Calu3 (cell line): ENCODE measurements around the gene TSEN2. TPM values are rescaled to one million over a fixed set of nuclear protein-coding genes. Genes with fewer than 3 reads are reported as not detected.
"Not testable (repeated sequence)": the region's sequence is repeated elsewhere in the genome, so short reads cannot be mapped to it uniquely, and the experiment has no call there.

ENCODE experiments used
- BruUV-seq: library from RNA; stranded (reverse); fragments of 400-500 nt; replicated peaks from 2 replicates; lab custom pipeline; 2021; lab: Mats Ljungman, UMichigan
- CTCF ChIA-PET: fragments of 300-600 bp; sonication (Branson Sonifier 250); formaldehyde crosslinking; loops from one replicate; lab custom pipeline; 2022; ENCODE audit warnings: antibody characterized with exemption; lab: Charles Lee
- DNase-seq: peaks from one replicate; pipeline ENCODE4 v3.0.0; 2022
- H3K27ac Mint-ChIP-seq: one replicate; pipeline ENCODE4 v1.8.0; 2022; ENCODE audit warnings: mixed read lengths; ENCODE audit not compliant: unreplicated experiment
- H3K27me3 Mint-ChIP-seq: one replicate; pipeline ENCODE4 v1.8.0; 2022; ENCODE audit warnings: mixed read lengths; ENCODE audit not compliant: unreplicated experiment
- H3K36me3 Mint-ChIP-seq: one replicate; pipeline ENCODE4 v1.8.0; 2022; ENCODE audit warnings: mild to moderate bottlenecking, moderate library complexity, mixed read lengths; ENCODE audit not compliant: insufficient read depth, unreplicated experiment
- H3K4me1 Mint-ChIP-seq: one replicate; pipeline ENCODE4 v1.8.0; 2022; ENCODE audit warnings: mild to moderate bottlenecking, low read depth, mixed read lengths; ENCODE audit not compliant: unreplicated experiment
- H3K4me3 Mint-ChIP-seq: one replicate; pipeline ENCODE4 v1.8.0; 2022; ENCODE audit warnings: mild to moderate bottlenecking, low read depth, moderate library complexity, mixed read lengths; ENCODE audit not compliant: unreplicated experiment
- H3K9me3 Mint-ChIP-seq: one replicate; pipeline ENCODE4 v1.8.0; 2022; ENCODE audit warnings: low read depth, mixed read lengths; ENCODE audit not compliant: unreplicated experiment
- CTCF ChIP-seq: fragments of 200-600 bp; IDR thresholded peaks from one replicate; pipeline ENCODE4 v1.8.0; 2022; ENCODE audit warnings: antibody characterized with exemption; ENCODE audit not compliant: unreplicated experiment
- intact Hi-C: fragments of 100-400 bp; cut with micrococcal nuclease; formaldehyde crosslinking; loops from one replicate; pipeline ENCODE4 v1.10.0; 2022; ENCODE audit not compliant: unreplicated experiment
- total RNA-seq: library from RNA; stranded (reverse); gene quantifications from 2 replicates; pipeline ENCODE4 v1.2.3, GENCODE V29; 2022

Gene TSEN2
- total RNA-seq, 1 experiment from 2014 or later, result 26.7 TPM

GRCh38 chr3:12455740-12456139 is 28.5 kb upstream of the TSEN2 start:
- Mint-ChIP-seq H3K4me1 (peaks cover 7% of the 10 kb centered on the region), H3K27me3 (no peaks in the 10 kb centered on the region), H3K9me3 (no peaks in the 10 kb centered on the region), H3K36me3 (no peaks in the 10 kb centered on the region), H3K4me3 (no peak overlapping the region), H3K27ac (no peak overlapping the region)
- CTCF ChIA-PET, result no interaction called here
- no peak for DNase-seq
- intact Hi-C loops, result no loop called here
- TF ChIP-seq CTCF, result no peak
- BruUV-seq, result no TSS peak

- H3K4me3 Mint-ChIP-seq, result no peak overlapping the region
- intact Hi-C loops, result no loop called here
- H3K36me3 Mint-ChIP-seq, result no peaks in the 10 kb centered on the region
- H3K9me3 Mint-ChIP-seq, result no peaks in the 10 kb centered on the region
- CTCF ChIA-PET, result no interaction called here
- peaks cover 7% of the 10 kb centered on the region for H3K4me1 Mint-ChIP-seq
- TF ChIP-seq CTCF, result no peak
- no peak for DNase-seq
- BruUV-seq, result no TSS peak
- H3K27me3 Mint-ChIP-seq, result no peaks in the 10 kb centered on the region
- H3K27ac Mint-ChIP-seq, result no peak overlapping the region
These were observed 27.8 kb upstream of the TSEN2 start for GRCh38 chr3:12456441-12456840.

- H3K4me3 Mint-ChIP-seq, DNase-seq, intact Hi-C loops, H3K9me3 Mint-ChIP-seq, H3K36me3 Mint-ChIP-seq, H3K27me3 Mint-ChIP-seq, BruUV-seq, H3K4me1 Mint-ChIP-seq, H3K27ac Mint-ChIP-seq: not testable (repeated sequence)
- CTCF ChIA-PET, result interaction anchor here (1.4 kb wide), 1 partner anchor 14 kb away, joined by 5 read pairs; no protein-coding TSS in a partner anchor
These were observed 26.9 kb upstream of the TSEN2 start for GRCh38 chr3:12457380-12457779.

- CTCF ChIA-PET, result interaction anchor here (0.9 kb wide), 1 partner anchor 48 kb away, joined by 3 read pairs; no protein-coding TSS in a partner anchor
- Mint-ChIP-seq H3K27me3 (no peaks in the 10 kb centered on the region), H3K4me1 (peaks cover 7% of the 10 kb centered on the region), H3K36me3 (no peaks in the 10 kb centered on the region), H3K27ac (no peak overlapping the region), H3K9me3 (no peaks in the 10 kb centered on the region), H3K4me3 (no peak overlapping the region)
- no TSS peak for BruUV-seq
- DNase-seq, result no peak
- no peak for TF ChIP-seq CTCF
- intact Hi-C loops, result no loop called here
These were observed 25.4 kb upstream of the TSEN2 start for GRCh38 chr3:12458901-12459300.

GRCh38 chr3:12460127-12460526 is 24.2 kb upstream of the TSEN2 start:
- no peaks in the 10 kb centered on the region for H3K27me3 Mint-ChIP-seq
- DNase-seq, result no peak
- CTCF ChIA-PET, result no interaction called here
- H3K4me1 Mint-ChIP-seq, result peaks cover 11% of the 10 kb centered on the region
- H3K9me3 Mint-ChIP-seq, result no peaks in the 10 kb centered on the region
- no peak overlapping the region for H3K4me3 Mint-ChIP-seq
- no peak overlapping the region for H3K27ac Mint-ChIP-seq
- intact Hi-C loops, result no loop called here
- no peak for TF ChIP-seq CTCF
- H3K36me3 Mint-ChIP-seq, result no peaks in the 10 kb centered on the region
- BruUV-seq, result no TSS peak
